Choroid plexus epithelial cell (primary cell): ENCODE results near the gene TMEM247.
"Not testable (repeated sequence)": the region's sequence is repeated elsewhere in the genome, so short reads cannot be mapped to it uniquely, and the experiment has no call there.

Experiments
- DNase-seq: peaks from one replicate; pipeline ENCODE4 v3.0.0-alpha.2; 2010; ENCODE audit warnings: low read depth
- H3K4me3 ChIP-seq: 2 replicates; pipeline ENCODE4 v1.5.1; 2011; ENCODE audit warnings: low read depth, mild to moderate bottlenecking, control low read depth, low read length, moderate library complexity
- CTCF ChIP-seq: conservative IDR thresholded peaks from 2 replicates; pipeline ENCODE4 v1.5.1; 2011; ENCODE audit warnings: low read depth, mild to moderate bottlenecking, control low read depth, inconsistent platforms, low read length, moderate library complexity

The TMEM247 gene

GRCh38 chr2:46521215-46521683, 41.9 kb downstream of the TMEM247 start:
- peak; percentile 69 for DNase-seq
- TF ChIP-seq CTCF = no peak
- no peak overlapping the region for H3K4me3 ChIP-seq

- DNase-seq, H3K4me3 ChIP-seq: not testable (repeated sequence)
These were observed 43.0 kb downstream of the TMEM247 start for GRCh38 chr2:46522385-46522784.

- no peak overlapping the region for H3K4me3 ChIP-seq
- no peak for TF ChIP-seq CTCF
- DNase-seq = no peak
These were observed 46.3 kb downstream of the TMEM247 start for GRCh38 chr2:46525522-46526155.

GRCh38 chr2:46528880-46529279, 49.5 kb downstream of the TMEM247 start:
- DNase-seq = no peak
- TF ChIP-seq CTCF = no peak
- no peak overlapping the region for H3K4me3 ChIP-seq

- TF ChIP-seq CTCF = no peak
- H3K4me3 ChIP-seq = no peak overlapping the region
- DNase-seq = no peak
These were observed 51.3 kb downstream of the TMEM247 start for GRCh38 chr2:46530639-46531038.

- no peak for DNase-seq
- no peak overlapping the region for H3K4me3 ChIP-seq
- no peak for TF ChIP-seq CTCF
These were observed 52.5 kb downstream of the TMEM247 start for GRCh38 chr2:46531863-46532262.
